PC-9 (cell line): ENCODE results near the gene TSPEAR.

ENCODE experiments used
- CTCF ChIP-seq: fragments of 200-600 bp; sonication (generic); conservative IDR thresholded peaks from 2 replicates; pipeline ENCODE4 v1.6.1; 2017; ENCODE audit warnings: mixed run types, antibody characterized with exemption, mild to moderate bottlenecking, moderate library complexity
- EZH2 ChIP-seq: fragments of 200-600 bp; sonication (generic); IDR thresholded peaks from 2 replicates; pipeline ENCODE4 v1.8.0; 2017; ENCODE audit warnings: antibody characterized with exemption, low read depth

- TF ChIP-seq CTCF (no peak), EZH2 (no peak)
These were observed 6.8 kb downstream of the TSPEAR start for GRCh38 chr21:44704636-44705001.
